Naive thymus-derived CD4-positive, alpha-beta T cell (primary cell): ENCODE measurements around the gene TGFBI. TPM values are rescaled to one million over a fixed set of nuclear protein-coding genes. Genes with fewer than 3 reads are reported as not detected.

Experiments used
- ATAC-seq: fragments of 150-1000 bp; cut with Tn5 transposase; 2 replicates; pipeline ENCODE4 v1.10.0; 2021; ENCODE audit warnings: mild to moderate bottlenecking, moderate library complexity
- CTCF ChIA-PET: fragments of 350-600 bp; sonication (Branson Sonifier 250); formaldehyde crosslinking; loops from one replicate; lab custom pipeline; 2021; ENCODE audit warnings: antibody characterized with exemption; lab: Charles Lee
- POLR2A ChIA-PET: fragments of 350-600 bp; sonication (Branson Sonifier 250); formaldehyde crosslinking; loops from one replicate; lab custom pipeline; 2021; ENCODE audit warnings: antibody characterized with exemption, inconsistent platforms; lab: Charles Lee
- DNase-seq, 9 donors: peaks; one replicate each; pipeline versions ENCODE4 v3.0.0 to v3.0.0-alpha.2; 2020 to 2022; ENCODE audit warnings: mixed read lengths in 1 of 9
- H3K27ac ChIP-seq: one replicate; pipeline ENCODE4 v1.7.0; 2013; ENCODE audit warnings: mild to moderate bottlenecking, low read depth, low read length, moderate library complexity
- H3K27me3 ChIP-seq, 2 donors: one replicate each; pipeline ENCODE4 v1.7.0; 2013; ENCODE audit warnings: low read length in 2 of 2, mild to moderate bottlenecking in 2 of 2, moderate library complexity in 2 of 2; ENCODE audit not compliant: control insufficient read depth in 2 of 2, insufficient read depth in 2 of 2
- H3K36me3 ChIP-seq, 3 experiments: 1 replicate in 2 of 3; 2 replicates in 1 of 3; pipeline ENCODE4 v1.7.0; 2013; ENCODE audit warnings: low read length in 3 of 3, mild to moderate bottlenecking in 3 of 3, moderate library complexity in 1 of 3; ENCODE audit not compliant: insufficient read depth in 3 of 3, control insufficient read depth in 2 of 3
- H3K4me1 ChIP-seq, 2 donors: one replicate each; pipeline ENCODE4 v1.7.0; 2013; ENCODE audit warnings: low read length in 2 of 2, mild to moderate bottlenecking in 2 of 2, moderate library complexity in 1 of 2; ENCODE audit not compliant: control insufficient read depth in 2 of 2, insufficient read depth in 2 of 2
- H3K4me3 ChIP-seq: 2 replicates; pipeline ENCODE4 v1.7.0; 2013; ENCODE audit warnings: mild to moderate bottlenecking, low read length
- H3K9me3 ChIP-seq, 3 experiments: 1 replicate in 2 of 3; 2 replicates in 1 of 3; pipeline ENCODE4 v1.7.0; 2013; ENCODE audit warnings: low read length in 3 of 3; ENCODE audit not compliant: control insufficient read depth in 2 of 3
- H3K27ac Mint-ChIP-seq, 9 donors: one replicate each; pipeline ENCODE4 v1.8.0; 2020 to 2022; ENCODE audit warnings: mixed read lengths in 9 of 9, mild to moderate bottlenecking in 8 of 9, moderate library complexity in 5 of 9, inconsistent platforms in 2 of 9
- H3K27me3 Mint-ChIP-seq, 5 donors: one replicate each; pipeline ENCODE4 v1.8.0; 2021 to 2022; ENCODE audit warnings: mixed read lengths in 5 of 5, mild to moderate bottlenecking in 1 of 5
- H3K36me3 Mint-ChIP-seq, 5 donors: one replicate each; pipeline ENCODE4 v1.8.0; 2020 to 2022; ENCODE audit warnings: mixed read lengths in 5 of 5, mild to moderate bottlenecking in 3 of 5, inconsistent platforms in 1 of 5
- H3K4me1 Mint-ChIP-seq, 7 donors: one replicate each; pipeline ENCODE4 v1.8.0; 2020 to 2022; ENCODE audit warnings: mixed read lengths in 7 of 7, mild to moderate bottlenecking in 3 of 7, inconsistent platforms in 1 of 7
- H3K4me3 Mint-ChIP-seq, 10 donors: one replicate each; pipeline ENCODE4 v1.8.0; 2020 to 2022; ENCODE audit warnings: mild to moderate bottlenecking in 10 of 10, mixed read lengths in 10 of 10, moderate library complexity in 6 of 10, inconsistent platforms in 2 of 10
- H3K9me3 Mint-ChIP-seq, 11 donors: one replicate each; pipeline ENCODE4 v1.8.0; 2020 to 2022; ENCODE audit warnings: mixed read lengths in 11 of 11, mild to moderate bottlenecking in 4 of 11, inconsistent platforms in 1 of 11, moderate library complexity in 1 of 11
- intact Hi-C, 2 donors: fragments of 100-400 bp; cut with micrococcal nuclease; formaldehyde crosslinking; loops; one replicate each; pipeline ENCODE4 v1.15.1; 2023
- polyA plus RNA-seq, 2 donors: library from polyadenylated mRNA; unstranded; fragments of 300-500 nt; fragmentation: Illumina TruSeq; gene quantifications; one replicate each; pipeline ENCODE4 v1.2.3, GENCODE V29; 2021
- total RNA-seq, 6 experiments: library from RNA in 5 of 6; stranded (reverse) in 5 of 6; gene quantifications; 1 replicate in 5 of 6; 2 replicates in 1 of 6; pipeline ENCODE4 v1.2.3 and lab custom pipeline; 2021 to 2026

Gene TGFBI
- total and polyA plus RNA-seq, 7 experiments from 2014 or later = 0.07 to 167 (median 18.5) TPM; not detected in 1

DNA sequence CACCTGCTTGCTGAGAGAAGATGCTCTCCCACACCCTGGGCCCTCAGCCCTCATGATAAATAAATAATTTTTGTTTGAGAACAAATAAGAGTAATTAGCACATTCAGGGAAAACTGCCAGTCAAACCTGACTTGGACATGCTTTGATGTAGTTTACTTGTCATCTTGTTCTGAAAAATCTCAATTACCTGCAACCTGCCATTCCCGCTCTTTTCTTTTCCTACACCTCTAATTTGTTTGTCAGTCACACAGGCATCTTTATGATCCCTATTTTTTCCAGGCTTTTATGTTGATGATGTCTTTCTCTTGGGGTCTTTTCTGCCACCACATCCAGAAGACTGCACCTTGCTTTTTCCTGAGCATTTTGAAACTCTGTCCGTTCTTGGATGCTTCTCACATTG is 28.6 kb upstream of the TGFBI start:
- no peaks in the 10 kb centered on the region for H3K9me3 ChIP-seq

DNA sequence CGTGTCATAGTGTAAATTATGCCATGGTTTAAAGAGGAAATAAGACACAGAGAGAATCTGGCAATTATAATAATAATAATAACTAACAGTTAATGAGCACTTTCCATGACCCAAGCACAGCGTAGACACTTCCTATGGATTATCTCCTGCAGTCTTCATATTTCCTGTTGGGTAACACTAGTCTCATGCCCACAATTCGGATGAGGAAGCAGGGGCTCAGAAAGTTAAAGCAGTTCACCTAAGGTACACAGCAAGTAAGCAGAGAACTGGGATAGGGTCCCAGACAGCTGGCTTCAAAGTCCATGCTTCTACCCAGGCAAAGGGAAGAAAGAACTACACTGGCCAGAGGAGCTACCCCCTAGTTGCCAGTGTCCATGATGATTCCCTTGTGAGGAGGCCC is 27.9 kb upstream of the TGFBI start:
- H3K9me3 ChIP-seq = no peaks in the 10 kb centered on the region
- Mint-ChIP-seq H3K27me3 (peaks cover 10 to 27% (median 11%) of the 10 kb centered on the region in 5 donors), H3K9me3 (peaks cover 0 to 1% (median 0%) of the 10 kb centered on the region in 11 donors), H3K4me1 (peaks cover 0 to 5% (median 0%) of the 10 kb centered on the region in 7 donors), H3K4me3 (no peak overlapping the region), H3K27ac (no peak overlapping the region), H3K36me3 (peaks cover 0 to 4% (median 0%) of the 10 kb centered on the region in 5 donors)
- H3K27me3 ChIP-seq = no peaks in the 10 kb centered on the region
- ATAC-seq (peak; percentile 15), DNase-seq (no peak)
- H3K4me1 ChIP-seq = no peaks in the 10 kb centered on the region
- intact Hi-C loops = no loop called here
- CTCF ChIA-PET = no interaction called here
- no peak overlapping the region for H3K4me3 ChIP-seq
- POLR2A ChIA-PET = no interaction called here
- H3K36me3 ChIP-seq = no peaks in the 10 kb centered on the region
- no peak overlapping the region for H3K27ac ChIP-seq

More for the DNA sequence above, 28.6 kb upstream of the TGFBI start:
- H3K27ac ChIP-seq = no peak overlapping the region
- ATAC-seq (no peak), DNase-seq (no peak)
- ChIA-PET POLR2A (no interaction called here), CTCF (no interaction called here)
- H3K36me3 ChIP-seq = no peaks in the 10 kb centered on the region
- Mint-ChIP-seq H3K9me3 (peaks cover 0 to 1% (median 0%) of the 10 kb centered on the region in 11 donors), H3K4me1 (peaks cover 0 to 5% (median 0%) of the 10 kb centered on the region in 7 donors), H3K4me3 (no peak overlapping the region), H3K36me3 (peaks cover 0 to 4% (median 0%) of the 10 kb centered on the region in 5 donors), H3K27ac (no peak overlapping the region), H3K27me3 (peaks cover 6 to 21% (median 11%) of the 10 kb centered on the region in 5 donors)
- no peak overlapping the region for H3K4me3 ChIP-seq
- H3K27me3 ChIP-seq = no peaks in the 10 kb centered on the region
- intact Hi-C loops = no loop called here
- H3K4me1 ChIP-seq = no peaks in the 10 kb centered on the region

GRCh38 chr5:136001466-136001981 is 27.3 kb upstream of the TGFBI start:
- H3K36me3 ChIP-seq = no peaks in the 10 kb centered on the region
- DNase-seq = no peak
- Mint-ChIP-seq H3K9me3 (peaks cover 0 to 1% (median 0%) of the 10 kb centered on the region in 11 donors), H3K27ac (no peak overlapping the region), H3K36me3 (peaks cover 0 to 4% (median 0%) of the 10 kb centered on the region in 5 donors), H3K4me1 (peaks cover 0 to 5% (median 0%) of the 10 kb centered on the region in 7 donors), H3K4me3 (no peak overlapping the region), H3K27me3 (peaks cover 10 to 21% (median 11%) of the 10 kb centered on the region in 5 donors)
- intact Hi-C loops = no loop called here
- POLR2A ChIA-PET = no interaction called here
- CTCF ChIA-PET = no interaction called here
- no peaks in the 10 kb centered on the region for H3K4me1 ChIP-seq
- no peaks in the 10 kb centered on the region for H3K9me3 ChIP-seq
- no peak overlapping the region for H3K4me3 ChIP-seq
- H3K27me3 ChIP-seq = no peaks in the 10 kb centered on the region
- no peak overlapping the region for H3K27ac ChIP-seq
- no peak for ATAC-seq

DNA sequence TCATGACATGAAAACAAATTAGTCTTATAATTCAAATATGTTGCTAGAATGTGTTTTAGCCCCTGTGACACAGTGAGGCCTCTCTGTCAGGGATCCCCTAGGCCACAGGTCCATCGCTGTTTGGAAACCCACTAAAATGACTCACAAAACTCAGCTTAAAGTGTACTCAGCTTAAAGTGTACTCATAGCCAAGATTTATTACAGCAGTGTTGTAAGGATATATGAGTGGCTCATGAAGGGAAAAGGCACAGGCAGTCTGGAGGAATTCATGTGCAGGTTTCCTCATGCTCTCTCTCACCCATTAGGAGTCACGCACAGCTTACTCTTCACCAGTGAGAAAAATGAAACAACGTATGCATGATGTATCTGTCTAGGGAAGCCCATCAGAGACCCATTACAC is 24.4 kb upstream of the TGFBI start:
- Mint-ChIP-seq H3K27me3 (peaks cover 7 to 18% (median 15%) of the 10 kb centered on the region in 5 donors), H3K4me3 (no peak overlapping the region), H3K36me3 (no peaks in the 10 kb centered on the region), H3K9me3 (peaks cover 0 to 3% (median 0%) of the 10 kb centered on the region in 11 donors), H3K4me1 (peaks cover 0 to 3% (median 0%) of the 10 kb centered on the region in 7 donors), H3K27ac (no peak overlapping the region)
- intact Hi-C loops = no loop called here
- no peak for ATAC-seq
- CTCF ChIA-PET = no interaction called here
- H3K4me3 ChIP-seq = no peak overlapping the region
- no peaks in the 10 kb centered on the region for H3K9me3 ChIP-seq
- no peak for DNase-seq
- H3K27ac ChIP-seq = no peak overlapping the region
- H3K27me3 ChIP-seq = no peaks in the 10 kb centered on the region
- no peaks in the 10 kb centered on the region for H3K36me3 ChIP-seq
- POLR2A ChIA-PET = no interaction called here
- no peaks in the 10 kb centered on the region for H3K4me1 ChIP-seq

DNA sequence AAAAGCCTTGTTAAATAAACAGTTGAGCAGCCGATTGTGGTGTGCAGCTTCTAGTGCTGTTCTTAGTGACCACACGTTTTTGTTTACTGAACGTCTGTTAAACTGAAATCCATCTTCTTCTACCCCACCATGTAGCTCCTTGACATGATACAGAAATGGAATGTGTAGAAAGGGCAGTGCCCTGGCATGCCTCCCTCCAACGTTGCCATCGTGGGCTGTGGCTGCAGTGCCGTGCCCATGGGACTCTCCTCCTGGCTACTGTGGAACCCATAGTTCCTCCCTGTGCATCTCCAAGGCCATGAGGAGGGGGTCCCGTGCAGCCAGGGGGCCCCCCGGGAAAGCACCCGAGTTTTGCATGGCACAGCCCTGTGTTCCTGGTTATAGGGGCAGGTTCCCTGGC is 23.3 kb upstream of the TGFBI start:
- Mint-ChIP-seq H3K27me3 (peaks cover 9 to 18% (median 16%) of the 10 kb centered on the region in 5 donors), H3K4me3 (no peak overlapping the region), H3K36me3 (no peaks in the 10 kb centered on the region), H3K27ac (no peak overlapping the region), H3K9me3 (peaks cover 0 to 3% (median 0%) of the 10 kb centered on the region in 11 donors), H3K4me1 (peaks cover 0 to 3% (median 0%) of the 10 kb centered on the region in 7 donors)
- ATAC-seq (no peak), DNase-seq (no peak)
- CTCF ChIA-PET = no interaction called here
- no peak overlapping the region for H3K27ac ChIP-seq
- intact Hi-C loops = no loop called here
- H3K4me1 ChIP-seq = no peaks in the 10 kb centered on the region
- no peaks in the 10 kb centered on the region for H3K9me3 ChIP-seq
- H3K4me3 ChIP-seq = no peak overlapping the region
- no peaks in the 10 kb centered on the region for H3K27me3 ChIP-seq
- no peaks in the 10 kb centered on the region for H3K36me3 ChIP-seq
- POLR2A ChIA-PET = no interaction called here

DNA sequence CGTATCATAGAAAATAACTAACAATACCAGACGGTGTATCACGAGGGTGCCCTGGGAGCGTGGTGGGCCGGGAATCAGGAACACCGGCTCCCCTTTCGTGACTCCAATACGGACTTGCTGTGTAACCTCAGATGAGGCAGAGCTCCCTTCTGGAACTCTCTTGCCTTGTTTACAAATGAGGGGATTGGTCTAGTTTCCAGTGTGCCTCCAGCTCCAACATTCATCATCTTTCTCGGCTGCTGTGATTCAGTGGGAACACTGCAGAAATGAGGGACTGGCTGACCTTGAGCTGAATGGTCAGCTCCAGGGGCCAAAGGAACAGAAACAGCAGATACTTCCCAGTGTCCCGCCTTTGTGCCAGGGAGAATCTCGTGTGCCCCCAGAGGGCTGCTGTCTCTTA is 22.6 kb upstream of the TGFBI start:
- H3K9me3 ChIP-seq = no peaks in the 10 kb centered on the region
- Mint-ChIP-seq H3K27me3 (peaks cover 10 to 21% (median 16%) of the 10 kb centered on the region in 5 donors), H3K4me1 (no peaks in the 10 kb centered on the region), H3K36me3 (no peaks in the 10 kb centered on the region), H3K9me3 (peaks cover 0 to 3% (median 0%) of the 10 kb centered on the region in 11 donors), H3K4me3 (no peak overlapping the region), H3K27ac (no peak overlapping the region)
- no peak overlapping the region for H3K27ac ChIP-seq
- ATAC-seq (no peak), DNase-seq (no peak)
- no peaks in the 10 kb centered on the region for H3K4me1 ChIP-seq
- CTCF ChIA-PET = no interaction called here
- intact Hi-C loops = no loop called here
- POLR2A ChIA-PET = no interaction called here
- no peak overlapping the region for H3K4me3 ChIP-seq
- no peaks in the 10 kb centered on the region for H3K27me3 ChIP-seq
- H3K36me3 ChIP-seq = no peaks in the 10 kb centered on the region

DNA sequence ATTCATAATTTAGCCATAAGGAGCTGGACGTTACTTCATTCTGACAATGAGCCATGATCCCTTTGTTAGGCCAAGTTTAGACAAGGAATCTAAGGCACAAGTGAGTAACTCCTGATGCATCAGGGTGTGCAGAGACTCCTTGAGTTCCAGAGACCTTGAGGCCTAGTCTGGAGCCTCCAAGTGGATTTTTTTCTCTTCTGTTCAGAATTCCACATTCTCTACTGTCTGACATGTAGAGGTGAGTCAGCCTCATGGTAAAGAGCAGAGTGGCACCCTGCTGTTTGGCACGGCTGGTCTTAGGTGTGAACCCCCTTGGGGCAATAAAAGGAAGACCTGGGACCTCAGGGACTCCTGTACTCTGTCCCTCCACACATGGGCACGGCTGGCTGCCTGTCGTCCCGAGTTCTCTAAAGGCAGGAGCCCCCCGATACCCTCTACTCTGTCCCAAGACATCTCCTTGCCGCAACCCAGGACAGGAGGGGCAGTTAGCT is 22.0 kb upstream of the TGFBI start:
- Histone ChIP-seq H3K27me3 (no peaks in the 10 kb centered on the region), H3K9me3 (no peaks in the 10 kb centered on the region), H3K36me3 (no peaks in the 10 kb centered on the region), H3K4me1 (no peaks in the 10 kb centered on the region), H3K27ac (no peak overlapping the region), H3K4me3 (no peak overlapping the region)
- Mint-ChIP-seq H3K36me3 (no peaks in the 10 kb centered on the region), H3K9me3 (peaks cover 0 to 3% (median 0%) of the 10 kb centered on the region in 11 donors), H3K27ac (no peak overlapping the region), H3K4me3 (no peak overlapping the region), H3K27me3 (peaks cover 10 to 23% (median 18%) of the 10 kb centered on the region in 5 donors), H3K4me1 (no peaks in the 10 kb centered on the region)
- ChIA-PET POLR2A (no interaction called here), CTCF (no interaction called here)
- intact Hi-C loops = no loop called here
- ATAC-seq (no peak), DNase-seq (no peak)
